Suprapubic skin (tissue), 4 donors: ENCODE results near the gene TMEM128. TPM values are rescaled to one million over a fixed set of nuclear protein-coding genes. Genes with fewer than 3 reads are reported as not detected.

Source experiments
- total RNA-seq, 4 donors: library from RNA; depleted of rRNA; stranded (reverse); fragments of >200 nt; gene quantifications; one replicate each; pipeline ENCODE4 v1.1.0, GENCODE V29; 2016

TMEM128 gene
- total RNA-seq, 4 donors from 2014 or later = 12.6 to 19.5 (median 17.1) TPM

Other genes starting within 250 kb of the TMEM128 start
- gene OTOP1, start 21.3 kb downstream of the TMEM128 start, total RNA-seq = under 1 TPM in 1 of 4 donors, not detected in 3; 0.72 TPM
- 10 to 100 TPM in 3 of 4 donors, 1 to 10 TPM in 1; 7.9 to 12.8 (median 10.7) TPM for gene LYAR, start 41.9 kb upstream of the TMEM128 start, total RNA-seq
- gene ZBTB49, start 42.0 kb upstream of the TMEM128 start, total RNA-seq = 10 to 100 TPM in 1 of 4 donors, 1 to 10 TPM in 3; 3.6 to 11.2 (median 7.1) TPM
- 100 to 1,000 TPM in 3 of 4 donors, 10 to 100 TPM in 1; 42.2 to 157 (median 114) TPM for gene NSG1, start 138.9 kb upstream of the TMEM128 start, total RNA-seq